ENCODE results near the gene TUBB2B. TPM values are rescaled to one million over a fixed set of nuclear protein-coding genes. Genes with fewer than 3 reads are reported as not detected.
A peak's percentile ranks its signal among the peaks of the same experiment; 100 is the strongest.
"Not testable (repeated sequence)": the region's sequence is repeated elsewhere in the genome, so short reads cannot be mapped to it uniquely, and the experiment has no call there.

The TUBB2B gene
- total RNA-seq, 6 donors from 2014 or later = 0.67 to 4.1 (median 1.7) TPM; not detected in 1

GRCh38 chr6:3186974-3187382 is 40.5 kb downstream of the TUBB2B start:
- Histone ChIP-seq H3K36me3 (no peaks in the 10 kb centered on the region), H3K27ac (no peak overlapping the region), H3K27me3 (no peaks in the 10 kb centered on the region), H3K9me3 (no peaks in the 10 kb centered on the region), H3K4me3 (no peak overlapping the region), H3K4me1 (no peaks in the 10 kb centered on the region)
- no peak for TF ChIP-seq POLR2AphosphoS5 (IDR thresholded peaks at IDR 0.05)
- TF ChIP-seq CTCF (IDR thresholded peaks at IDR 0.05) = no peak
- TF ChIP-seq POLR2A (IDR thresholded peaks at IDR 0.05) = no peak
- no peak for TF ChIP-seq EP300 (IDR thresholded peaks at IDR 0.05)
- peak in 1 of 2 donors; percentile 34 for ATAC-seq (ENCODE audit: low FRiP score in 2 of 2)
- no peak for DNase-seq
- WGBS, 2 donors = 90 to 95% methylated on average over 1 to 3 of the region's 3 CpGs

DNA sequence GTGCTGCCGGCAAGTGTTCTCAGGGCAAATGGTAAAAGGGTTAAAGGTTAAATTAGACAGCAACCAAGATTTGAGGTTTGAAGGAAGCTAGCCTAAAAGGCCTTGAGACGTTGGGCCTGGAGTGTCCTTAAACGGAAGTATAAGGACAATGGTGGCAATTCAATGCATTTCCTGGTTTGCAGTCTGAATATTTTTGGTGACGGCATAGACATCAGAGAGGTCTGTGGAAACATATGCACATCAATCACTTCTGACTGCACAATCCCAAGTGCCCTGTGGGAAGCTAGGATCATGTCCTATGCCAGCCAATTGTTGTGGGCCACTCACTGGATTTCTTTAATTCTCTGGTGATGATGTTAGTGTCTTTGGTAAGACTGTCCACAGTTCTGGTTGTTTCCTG is 44.4 kb downstream of the TUBB2B start:
- Histone ChIP-seq H3K27ac (no peak overlapping the region), H3K27me3 (no peaks in the 10 kb centered on the region), H3K9me3 (no peaks in the 10 kb centered on the region), H3K4me3 (no peak overlapping the region), H3K4me1 (no peaks in the 10 kb centered on the region), H3K36me3 (no peaks in the 10 kb centered on the region)
- no peak for ATAC-seq (ENCODE audit: low FRiP score in 2 of 2)
- TF ChIP-seq EP300 (IDR thresholded peaks at IDR 0.05) (no peak), CTCF (IDR thresholded peaks at IDR 0.05) (no peak), POLR2A (IDR thresholded peaks at IDR 0.05) (no peak), POLR2AphosphoS5 (IDR thresholded peaks at IDR 0.05) (no peak)
- WGBS, 2 donors = 70% methylated on average over 4 of the region's 4 CpGs
- no peak for DNase-seq

DNA sequence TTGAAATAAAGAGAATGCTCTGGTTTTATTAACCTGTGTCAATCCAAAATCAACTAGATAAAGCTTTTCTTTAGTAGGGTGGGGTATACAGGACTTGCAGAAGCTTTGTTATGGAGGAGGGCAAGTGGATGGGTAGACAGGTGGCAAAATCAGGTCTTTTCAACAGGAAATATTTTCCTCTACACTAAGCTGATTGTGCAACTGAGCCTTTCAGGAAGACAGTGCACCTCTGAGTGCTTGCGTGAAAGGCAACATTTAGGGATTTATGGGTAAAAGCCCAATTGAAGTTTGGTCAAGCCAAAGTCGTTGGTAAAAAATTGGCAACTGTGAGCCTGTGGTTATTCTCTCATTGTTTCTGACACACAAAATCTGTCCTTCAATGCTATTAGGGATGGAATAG is 46.3 kb downstream of the TUBB2B start:
- no peaks in the 10 kb centered on the region for H3K4me1 ChIP-seq
- no peaks in the 10 kb centered on the region for H3K9me3 ChIP-seq
- DNase-seq (no peak), ATAC-seq (ENCODE audit: low FRiP score in 2 of 2) (no peak)
- WGBS, 2 donors = 70 to 83% methylated on average over 2 of the region's 2 CpGs
- H3K27ac ChIP-seq = no peak overlapping the region
- TF ChIP-seq CTCF (IDR thresholded peaks at IDR 0.05) (no peak), EP300 (IDR thresholded peaks at IDR 0.05) (no peak), POLR2A (IDR thresholded peaks at IDR 0.05) (no peak), POLR2AphosphoS5 (IDR thresholded peaks at IDR 0.05) (no peak)
- H3K36me3 ChIP-seq = no peaks in the 10 kb centered on the region
- no peak overlapping the region for H3K4me3 ChIP-seq
- H3K27me3 ChIP-seq = no peaks in the 10 kb centered on the region

GRCh38 chr6:3179945-3180344 is 47.5 kb downstream of the TUBB2B start:
- peak; percentile 28 to 41 for ATAC-seq (ENCODE audit: low FRiP score in 2 of 2)
- H3K4me1 ChIP-seq, H3K27me3 ChIP-seq, H3K9me3 ChIP-seq, DNase-seq, H3K4me3 ChIP-seq, H3K27ac ChIP-seq, H3K36me3 ChIP-seq: not testable (repeated sequence)
- WGBS, 2 donors = 73% methylated on average over 3 of the region's 8 CpGs; no CpG with 5 or more reads in 1 of the 2 donors

- not testable (repeated sequence) for H3K4me3 ChIP-seq; H3K27me3 ChIP-seq; H3K9me3 ChIP-seq; H3K36me3 ChIP-seq; H3K27ac ChIP-seq; H3K4me1 ChIP-seq; ATAC-seq (ENCODE audit: low FRiP score in 2 of 2); DNase-seq
- WGBS, 2 donors = 86 to 100% methylated on average over 1 to 4 of the region's 8 CpGs
Observed at GRCh38 chr6:3178666-3179065, 48.8 kb downstream of the TUBB2B start.

GRCh38 chr6:3176562-3177355 is 50.7 kb downstream of the TUBB2B start:
- H3K36me3 ChIP-seq = no peaks in the 10 kb centered on the region
- no peak overlapping the region for H3K27ac ChIP-seq
- H3K27me3 ChIP-seq = no peaks in the 10 kb centered on the region
- no peaks in the 10 kb centered on the region for H3K4me1 ChIP-seq
- 60 to 90% methylated on average over 4 to 22 of the region's 22 CpGs for WGBS, 2 donors
- H3K9me3 ChIP-seq = no peaks in the 10 kb centered on the region
- H3K4me3 ChIP-seq = no peak overlapping the region
- ATAC-seq (ENCODE audit: low FRiP score in 2 of 2) = peak; percentile 63 to 87
- DNase-seq = peak; percentile 43 to 59
- no peak for TF ChIP-seq CTCF (IDR thresholded peaks at IDR 0.05)
- no peak for TF ChIP-seq POLR2AphosphoS5 (IDR thresholded peaks at IDR 0.05)
- TF ChIP-seq EP300 (IDR thresholded peaks at IDR 0.05) = no peak
- TF ChIP-seq POLR2A (IDR thresholded peaks at IDR 0.05) = no peak

All from upper lobe of left lung (tissue), 6 donors.